Stimulated activated naive B cell treated with anti-CD40 and anti-IgM and Interleukin-4, amounts not matched to agents 10 μg/mL and 1 μg/mL and 100 μg/mL, for 72 hours (primary cell): ENCODE results near the gene HS3ST5.

Experiments
- ATAC-seq, 2 donors: fragments of 150-1000 bp; cut with Tn5 transposase; replicated peaks; 2 replicates each; pipeline ENCODE4 v1.10.0; 2021; ENCODE audit warnings: moderate library complexity in 1 of 2
- DNase-seq: peaks from one replicate; pipeline ENCODE4 v3.0.0; 2021
- H3K27ac Mint-ChIP-seq: one replicate; pipeline ENCODE4 v1.8.0; 2022; ENCODE audit warnings: mild to moderate bottlenecking, mixed read lengths
- H3K27me3 Mint-ChIP-seq, 2 donors: one replicate each; pipeline ENCODE4 v1.8.0; 2022; ENCODE audit warnings: mixed read lengths in 2 of 2
- H3K36me3 Mint-ChIP-seq, 2 donors: one replicate each; pipeline ENCODE4 v1.8.0; 2022; ENCODE audit warnings: mixed read lengths in 2 of 2, mild to moderate bottlenecking in 1 of 2
- H3K4me1 Mint-ChIP-seq, 2 donors: one replicate each; pipeline ENCODE4 v1.8.0; 2022; ENCODE audit warnings: mixed read lengths in 2 of 2, mild to moderate bottlenecking in 1 of 2
- H3K4me3 Mint-ChIP-seq, 2 donors: one replicate each; pipeline ENCODE4 v1.8.0; 2022; ENCODE audit warnings: mild to moderate bottlenecking in 2 of 2, mixed read lengths in 2 of 2, moderate library complexity in 1 of 2
- H3K9me3 Mint-ChIP-seq, 2 donors: one replicate each; pipeline ENCODE4 v1.8.0; 2022; ENCODE audit warnings: mixed read lengths in 2 of 2, mild to moderate bottlenecking in 1 of 2

The HS3ST5 gene

DNA sequence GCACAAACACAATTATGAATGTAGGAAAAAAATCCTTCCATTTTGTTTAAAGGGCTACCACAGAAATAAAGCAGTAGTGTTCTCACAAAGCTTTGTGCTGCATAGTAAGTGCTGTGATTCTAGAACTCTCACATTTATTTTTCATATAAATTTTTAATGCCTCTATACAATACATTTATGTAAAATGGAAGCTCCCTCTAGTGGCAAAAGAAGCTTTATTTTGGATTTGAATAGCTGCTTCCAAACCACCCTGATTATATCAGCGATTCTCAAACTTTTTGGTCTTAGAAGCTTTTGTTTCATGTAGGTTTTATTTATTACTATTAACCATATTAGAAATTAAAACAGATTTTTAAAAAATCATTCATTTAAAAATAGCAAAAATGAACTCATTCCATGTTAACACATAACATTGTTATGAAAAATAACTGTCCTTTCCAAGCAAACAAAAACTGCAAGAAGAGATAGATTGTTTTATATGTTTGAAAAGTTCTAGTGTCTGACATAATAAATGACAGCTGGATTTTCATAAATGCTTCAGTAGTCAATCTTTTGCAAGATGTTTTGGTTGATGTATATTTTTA lies 38.4 kb downstream of the HS3ST5 start:
- Mint-ChIP-seq H3K27me3 (peaks cover 0 to 2% of the 10 kb centered on the region in 2 donors), H3K9me3 (peaks cover 0 to 2% of the 10 kb centered on the region in 2 donors), H3K27ac (no peak overlapping the region), H3K4me1 (no peaks in the 10 kb centered on the region), H3K36me3 (no peaks in the 10 kb centered on the region), H3K4me3 (no peak overlapping the region)
- DNase-seq (no peak), ATAC-seq (no peak)

DNA sequence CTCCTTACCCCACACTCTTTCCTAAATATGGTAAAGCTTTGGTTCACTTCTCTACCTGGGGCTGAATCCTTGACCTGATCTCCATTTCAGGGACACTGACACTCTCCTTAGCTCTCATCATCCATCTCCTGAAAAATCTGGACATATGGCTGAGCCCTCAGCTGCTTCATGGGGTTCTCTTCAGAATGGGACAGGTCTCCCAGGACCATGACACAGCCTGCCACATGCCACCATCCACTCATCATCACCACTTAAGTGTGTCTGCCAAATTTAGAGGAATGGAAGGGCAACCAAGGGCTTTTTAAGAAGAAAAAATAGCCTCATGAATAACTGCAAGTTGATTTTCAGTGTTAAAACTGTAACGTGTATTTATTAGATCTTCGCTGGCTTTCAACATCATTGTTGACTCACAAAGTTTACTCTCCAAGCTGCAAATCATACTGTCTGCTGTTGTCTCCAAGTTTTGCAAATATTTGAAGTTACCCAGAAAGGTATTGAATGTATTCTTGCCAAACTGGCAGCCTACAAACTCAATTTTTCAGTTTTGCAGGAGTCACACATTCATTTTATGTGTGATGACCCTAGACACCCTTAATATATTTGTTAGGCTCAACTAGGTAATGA lies 41.1 kb downstream of the HS3ST5 start:
- Mint-ChIP-seq H3K27ac (no peak overlapping the region), H3K9me3 (peaks cover 0 to 4% of the 10 kb centered on the region in 2 donors), H3K36me3 (no peaks in the 10 kb centered on the region), H3K4me3 (no peak overlapping the region), H3K4me1 (no peaks in the 10 kb centered on the region), H3K27me3 (peaks cover 0 to 5% of the 10 kb centered on the region in 2 donors)
- DNase-seq (no peak), ATAC-seq (no peak)

DNA sequence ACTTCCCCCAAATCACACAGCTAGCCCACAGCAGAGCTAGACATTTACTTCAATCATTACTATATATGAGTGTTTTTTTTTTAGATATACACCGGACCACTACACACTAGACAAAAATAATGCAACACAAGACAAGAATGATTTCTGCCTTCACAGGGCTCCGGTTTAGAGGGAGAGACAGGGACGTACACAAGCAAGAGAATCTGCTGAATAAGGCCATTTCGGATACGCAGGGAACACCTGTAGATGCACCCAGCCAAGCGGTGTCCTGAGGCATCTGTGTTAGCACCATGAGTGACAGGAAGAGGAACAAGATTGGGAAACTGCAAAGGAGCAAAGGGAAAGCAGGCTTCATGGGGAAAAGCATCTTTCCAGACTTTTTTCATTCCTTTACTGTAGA lies 45.7 kb downstream of the HS3ST5 start:
- H3K4me3 Mint-ChIP-seq, result no peak overlapping the region
- ATAC-seq, result no peak
- DNase-seq, result no peak
- peaks cover 1 to 4% of the 10 kb centered on the region in 2 donors for H3K9me3 Mint-ChIP-seq
- no peaks in the 10 kb centered on the region for H3K4me1 Mint-ChIP-seq
- no peaks in the 10 kb centered on the region for H3K36me3 Mint-ChIP-seq
- H3K27me3 Mint-ChIP-seq, result peaks cover 0 to 5% of the 10 kb centered on the region in 2 donors
- no peak overlapping the region for H3K27ac Mint-ChIP-seq

DNA sequence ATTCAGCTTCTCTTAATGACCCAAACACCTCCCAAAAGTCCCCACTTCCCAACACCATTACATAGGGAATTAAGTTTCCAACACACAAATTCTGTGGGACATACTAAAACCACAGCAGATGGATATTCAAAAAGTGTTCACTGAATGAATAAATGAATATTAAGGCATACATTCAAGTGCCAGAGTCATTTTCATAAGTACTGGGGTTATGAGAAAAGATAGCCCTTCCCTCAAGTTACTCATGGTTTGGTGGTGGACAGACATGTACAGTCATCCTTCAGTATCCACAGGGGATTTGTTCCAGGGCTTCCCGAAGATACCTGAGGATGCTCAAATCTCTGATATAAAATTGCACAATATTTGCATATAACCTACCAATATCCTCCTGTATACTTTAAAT lies 50.4 kb downstream of the HS3ST5 start:
- no peaks in the 10 kb centered on the region for H3K4me1 Mint-ChIP-seq
- no peaks in the 10 kb centered on the region for H3K27me3 Mint-ChIP-seq
- H3K27ac Mint-ChIP-seq, result no peak overlapping the region
- no peaks in the 10 kb centered on the region for H3K36me3 Mint-ChIP-seq
- peaks cover 0 to 1% of the 10 kb centered on the region in 2 donors for H3K9me3 Mint-ChIP-seq
- no peak overlapping the region for H3K4me3 Mint-ChIP-seq
- ATAC-seq (no peak), DNase-seq (no peak)

DNA sequence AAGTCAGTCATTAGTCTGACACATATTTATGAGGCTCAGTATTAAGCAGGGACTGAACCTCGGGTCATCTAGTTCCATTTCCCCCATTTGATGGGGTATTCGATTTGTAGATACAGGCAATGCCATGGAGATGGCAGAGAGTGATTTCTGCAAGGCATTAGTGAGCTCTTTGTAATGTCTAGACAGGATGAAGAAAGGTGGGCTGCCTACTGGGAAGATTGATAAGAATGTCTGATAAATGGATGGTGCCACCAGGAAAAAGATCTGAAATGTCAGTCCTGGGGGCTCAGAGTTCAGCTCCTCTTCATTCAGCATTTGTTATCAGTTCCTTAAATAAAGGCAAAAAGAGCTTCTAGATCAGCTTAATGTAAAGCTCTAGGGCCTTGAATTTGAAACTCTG lies 51.4 kb downstream of the HS3ST5 start:
- no peak for DNase-seq
- ATAC-seq, result no peak
- Mint-ChIP-seq H3K27me3 (no peaks in the 10 kb centered on the region), H3K27ac (no peak overlapping the region), H3K36me3 (no peaks in the 10 kb centered on the region), H3K4me3 (no peak overlapping the region), H3K4me1 (no peaks in the 10 kb centered on the region), H3K9me3 (peaks cover 0 to 1% of the 10 kb centered on the region in 2 donors)

DNA sequence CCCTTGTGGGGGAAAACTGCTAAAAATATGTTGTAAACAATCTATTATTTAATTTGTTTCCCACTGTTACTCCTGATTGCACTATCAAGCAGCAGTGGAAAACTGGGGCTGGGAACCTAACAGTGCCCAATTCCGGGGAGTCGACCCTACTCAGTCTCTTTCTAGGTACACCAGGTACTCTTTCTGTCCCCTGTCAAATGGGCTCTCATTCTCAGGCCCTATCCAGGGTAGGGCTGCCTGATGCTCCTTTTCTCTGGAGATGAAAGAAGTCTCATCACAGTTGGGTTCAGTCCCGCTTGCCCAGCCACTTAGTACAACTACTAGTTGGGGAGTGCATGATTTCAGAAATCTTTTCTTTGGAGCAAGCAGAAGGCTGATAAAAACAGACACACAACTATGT lies 52.0 kb downstream of the HS3ST5 start:
- Mint-ChIP-seq H3K27ac (no peak overlapping the region), H3K36me3 (no peaks in the 10 kb centered on the region), H3K4me1 (no peaks in the 10 kb centered on the region), H3K4me3 (no peak overlapping the region), H3K9me3 (peaks cover 0 to 1% of the 10 kb centered on the region in 2 donors), H3K27me3 (no peaks in the 10 kb centered on the region)
- no peak for ATAC-seq
- no peak for DNase-seq

DNA sequence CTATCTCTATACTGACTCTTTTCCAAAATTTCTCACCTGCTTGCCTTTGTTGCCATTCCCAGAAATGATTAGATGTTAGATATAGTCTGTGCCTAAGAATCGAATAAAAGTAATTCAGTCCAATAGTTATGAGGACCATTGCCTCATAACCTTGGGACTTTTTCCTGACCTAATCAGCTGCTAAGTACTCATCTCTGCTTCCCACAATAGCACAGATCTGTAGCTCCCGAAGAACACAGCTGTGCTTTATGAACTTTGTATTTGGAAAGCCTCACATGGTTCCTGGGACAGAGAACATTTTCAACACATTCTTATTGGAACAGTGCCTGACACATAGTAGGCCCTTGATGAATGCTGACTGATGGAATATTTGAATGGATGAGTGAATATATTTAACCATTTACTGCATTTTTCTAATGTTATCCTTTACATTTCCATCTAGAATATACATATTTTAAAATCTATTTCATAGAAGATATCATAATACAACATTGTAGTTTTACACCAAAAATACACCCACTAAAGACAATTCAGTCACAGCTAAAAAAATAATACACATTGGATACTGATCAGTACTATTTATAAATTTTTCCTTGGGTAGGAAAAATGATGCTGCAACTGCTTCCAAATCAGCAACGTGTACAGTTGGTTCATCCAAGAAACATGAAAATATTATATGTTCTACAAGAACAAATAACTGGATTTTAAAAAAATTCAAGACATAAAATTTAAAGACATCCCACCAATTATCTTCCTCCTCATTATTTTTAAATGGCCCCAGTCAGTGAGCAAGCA lies 53.9 kb downstream of the HS3ST5 start:
- H3K36me3 Mint-ChIP-seq, result no peaks in the 10 kb centered on the region
- no peaks in the 10 kb centered on the region for H3K27me3 Mint-ChIP-seq
- H3K4me1 Mint-ChIP-seq, result no peaks in the 10 kb centered on the region
- no peak overlapping the region for H3K4me3 Mint-ChIP-seq
- ATAC-seq (no peak), DNase-seq (no peak)
- no peak overlapping the region for H3K27ac Mint-ChIP-seq
- no peaks in the 10 kb centered on the region for H3K9me3 Mint-ChIP-seq

DNA sequence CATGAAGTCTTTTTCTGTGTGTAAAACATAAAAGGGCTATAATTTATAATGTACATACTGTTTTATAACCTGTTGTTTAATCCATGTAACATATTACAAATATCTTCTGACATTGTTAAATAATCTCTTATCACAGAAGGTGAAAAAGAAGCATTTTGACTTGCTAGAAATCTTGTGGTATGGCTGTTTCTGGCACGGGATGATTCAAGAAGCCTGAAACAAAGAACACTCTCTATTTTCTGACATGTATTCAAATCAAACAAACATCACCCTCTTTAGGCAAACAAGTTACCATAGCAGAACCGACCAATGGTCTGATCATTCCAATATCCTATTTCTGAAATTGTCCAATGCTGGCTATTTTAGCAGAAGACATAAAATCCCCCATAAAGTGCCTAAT lies 55.4 kb downstream of the HS3ST5 start:
- H3K4me3 Mint-ChIP-seq, result no peak overlapping the region

DNA sequence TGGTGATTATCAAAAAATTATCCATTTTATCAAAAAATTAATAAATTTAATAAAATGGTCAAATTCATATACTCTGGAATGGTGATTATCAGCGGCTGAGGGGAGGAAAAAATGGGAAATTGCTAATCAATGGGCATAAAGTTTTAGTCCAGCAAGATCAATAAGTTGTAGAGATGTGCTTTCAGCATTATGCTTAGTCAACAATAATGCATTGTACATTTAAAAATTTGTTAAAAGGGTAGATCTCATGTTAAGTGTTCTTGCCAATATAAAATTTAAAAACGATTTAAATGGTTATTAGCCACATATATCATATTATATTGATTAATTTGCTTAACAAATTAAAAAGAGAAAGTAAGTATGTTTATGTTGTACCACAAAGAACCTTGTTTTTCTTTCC lies 56.6 kb downstream of the HS3ST5 start:
- H3K4me1 Mint-ChIP-seq, result peaks cover 3 to 4% of the 10 kb centered on the region in 2 donors

More for the DNA sequence above, 55.4 kb downstream of the HS3ST5 start:
- DNase-seq, result no peak
- Mint-ChIP-seq H3K9me3 (no peaks in the 10 kb centered on the region), H3K4me1 (no peaks in the 10 kb centered on the region), H3K27ac (no peak overlapping the region), H3K36me3 (no peaks in the 10 kb centered on the region), H3K27me3 (no peaks in the 10 kb centered on the region)
- ATAC-seq, result no peak

DNA sequence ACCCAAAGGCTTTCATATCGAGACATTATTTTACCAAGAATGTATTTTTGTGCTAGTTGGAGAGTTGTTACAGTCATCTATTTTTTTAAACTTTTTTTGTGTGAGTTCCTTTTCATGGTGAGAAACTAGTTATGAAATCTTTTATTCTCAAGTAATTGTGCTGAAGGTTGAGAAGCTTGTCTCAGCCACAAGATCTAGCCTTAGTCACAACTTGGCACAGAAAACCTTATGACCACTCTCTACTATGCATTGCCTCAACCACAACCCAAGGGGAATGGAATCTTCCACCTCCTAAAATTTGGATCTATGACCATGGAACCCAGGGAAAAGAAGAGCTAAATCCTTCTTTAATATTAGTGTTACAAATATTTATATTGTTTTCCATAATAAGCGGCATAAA lies 58.5 kb downstream of the HS3ST5 start:
- Mint-ChIP-seq H3K36me3 (no peaks in the 10 kb centered on the region), H3K4me3 (no peak overlapping the region), H3K27me3 (peaks cover 0 to 5% of the 10 kb centered on the region in 2 donors), H3K27ac (no peak overlapping the region), H3K4me1 (peaks cover 3 to 4% of the 10 kb centered on the region in 2 donors), H3K9me3 (peaks cover 0 to 4% of the 10 kb centered on the region in 2 donors)
- no peak for ATAC-seq
- DNase-seq, result no peak

More for the DNA sequence above, 56.6 kb downstream of the HS3ST5 start:
- Mint-ChIP-seq H3K27me3 (peaks cover 0 to 5% of the 10 kb centered on the region in 2 donors), H3K27ac (no peak overlapping the region), H3K36me3 (no peaks in the 10 kb centered on the region), H3K4me3 (no peak overlapping the region), H3K9me3 (no peaks in the 10 kb centered on the region)
- ATAC-seq, result no peak
- no peak for DNase-seq

DNA sequence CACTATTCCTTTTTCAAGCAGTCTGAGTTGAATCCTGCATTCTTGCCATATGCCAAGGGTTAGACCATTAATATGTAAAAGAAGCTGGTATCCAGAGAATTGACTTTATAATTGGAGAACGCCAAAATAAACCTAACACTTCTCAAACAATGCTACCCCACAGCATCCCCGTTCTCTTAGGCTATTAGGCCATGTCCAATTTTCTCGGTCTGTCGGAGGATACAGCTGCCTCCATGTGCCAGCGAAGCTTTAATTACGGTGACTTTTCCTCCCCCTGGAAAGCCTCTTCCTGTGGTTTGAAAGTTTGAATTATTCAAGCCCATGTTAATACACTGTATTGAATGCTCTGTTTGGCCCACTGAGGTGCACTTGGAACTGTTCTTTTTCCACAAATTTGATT lies 60.5 kb downstream of the HS3ST5 start:
- Mint-ChIP-seq H3K4me1 (peaks cover 3 to 4% of the 10 kb centered on the region in 2 donors), H3K4me3 (no peak overlapping the region), H3K27me3 (peaks cover 0 to 5% of the 10 kb centered on the region in 2 donors), H3K36me3 (no peaks in the 10 kb centered on the region), H3K9me3 (peaks cover 0 to 4% of the 10 kb centered on the region in 2 donors), H3K27ac (no peak overlapping the region)
- DNase-seq (no peak), ATAC-seq (no peak)

DNA sequence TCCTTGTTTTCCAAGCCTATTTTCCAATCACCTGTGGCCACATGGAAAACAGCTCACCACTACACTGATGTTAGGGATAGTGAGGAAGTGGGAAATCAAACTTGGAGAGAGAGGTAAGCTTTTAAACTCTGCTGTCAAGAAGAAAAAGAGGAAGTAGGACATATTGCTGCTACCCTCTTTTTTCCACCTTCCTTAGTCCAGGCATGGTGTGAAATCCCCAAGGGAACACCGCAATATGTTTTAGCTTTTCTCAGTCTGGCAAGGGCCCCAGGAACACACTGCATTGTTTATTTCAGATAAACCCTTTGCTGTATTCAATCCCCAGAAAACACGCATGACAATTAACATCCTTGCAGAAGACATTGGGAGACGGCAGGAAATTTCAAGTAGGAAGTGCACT lies 61.3 kb downstream of the HS3ST5 start:
- ATAC-seq, result no peak
- Mint-ChIP-seq H3K4me3 (no peak overlapping the region), H3K9me3 (peaks cover 0 to 4% of the 10 kb centered on the region in 2 donors), H3K4me1 (peaks cover 3 to 4% of the 10 kb centered on the region in 2 donors), H3K36me3 (no peaks in the 10 kb centered on the region), H3K27ac (no peak overlapping the region), H3K27me3 (peaks cover 0 to 5% of the 10 kb centered on the region in 2 donors)
- DNase-seq, result no peak

DNA sequence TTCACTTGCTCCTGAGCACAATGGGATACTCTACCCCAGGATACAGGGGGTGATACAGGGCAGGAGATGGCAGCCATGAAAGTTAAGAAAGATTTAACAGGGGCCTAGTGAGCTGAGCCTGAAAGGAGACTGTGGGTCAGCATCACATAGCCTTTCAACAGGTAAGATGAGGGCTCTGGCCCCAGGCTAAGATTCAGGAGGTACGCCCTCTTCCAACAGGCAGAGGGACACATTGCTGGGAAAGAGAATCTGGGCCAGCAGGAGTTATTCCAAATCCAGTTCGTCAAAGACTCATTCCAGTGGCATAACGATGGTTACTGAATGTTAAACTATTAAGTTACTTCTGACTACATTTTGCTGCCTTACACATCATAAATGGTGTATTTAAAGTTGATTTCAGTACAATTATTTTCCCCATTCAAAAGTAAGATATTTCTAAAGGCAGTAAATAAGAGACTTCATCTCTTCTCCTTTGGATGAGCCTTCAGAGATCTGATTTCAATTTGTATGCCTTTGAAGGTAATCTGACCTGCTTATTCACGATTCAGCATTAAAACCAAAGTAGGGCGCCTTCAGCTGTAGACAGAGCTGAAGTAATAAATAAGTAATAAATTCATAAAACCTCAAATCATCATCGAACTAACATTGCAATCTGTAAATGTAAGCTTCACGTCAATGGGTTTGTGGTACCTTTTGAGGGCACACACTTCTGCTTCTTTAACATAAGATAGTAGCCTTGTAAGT lies 62.4 kb downstream of the HS3ST5 start:
- no peak overlapping the region for H3K27ac Mint-ChIP-seq
- H3K4me1 Mint-ChIP-seq, result peaks cover 3 to 4% of the 10 kb centered on the region in 2 donors
- no peak for ATAC-seq
- no peak overlapping the region for H3K4me3 Mint-ChIP-seq
- no peaks in the 10 kb centered on the region for H3K36me3 Mint-ChIP-seq
- DNase-seq, result no peak
- peaks cover 0 to 5% of the 10 kb centered on the region in 2 donors for H3K27me3 Mint-ChIP-seq
- H3K9me3 Mint-ChIP-seq, result peaks cover 0 to 4% of the 10 kb centered on the region in 2 donors

DNA sequence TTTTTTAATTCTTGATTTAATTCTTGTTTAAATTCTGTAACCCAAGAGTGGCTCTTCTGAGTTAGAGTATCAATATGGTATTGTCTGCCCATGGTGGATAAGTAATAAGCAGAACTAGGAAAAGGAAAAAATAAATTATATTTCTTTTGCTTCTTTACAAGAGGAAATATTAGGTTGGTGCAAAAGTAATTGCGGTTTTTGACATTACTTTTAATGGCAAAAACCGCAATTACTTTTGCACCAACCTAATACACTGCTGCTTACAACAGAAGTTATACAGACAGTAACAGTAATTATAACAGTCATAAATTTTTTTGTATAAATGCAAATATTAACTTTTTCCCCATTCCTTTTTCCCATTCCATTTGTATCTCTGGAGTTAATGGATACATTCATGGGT lies 65.6 kb downstream of the HS3ST5 start:
- no peak overlapping the region for H3K27ac Mint-ChIP-seq
- H3K4me3 Mint-ChIP-seq, result no peak overlapping the region
- H3K4me1 Mint-ChIP-seq, result peaks cover 3 to 4% of the 10 kb centered on the region in 2 donors
- ATAC-seq (no peak), DNase-seq (no peak)
- H3K27me3 Mint-ChIP-seq, result peaks cover 0 to 5% of the 10 kb centered on the region in 2 donors
- H3K36me3 Mint-ChIP-seq, result no peaks in the 10 kb centered on the region
- H3K9me3 Mint-ChIP-seq, result peaks cover 0 to 4% of the 10 kb centered on the region in 2 donors
